ENCODE measurements around the gene RBM12. TPM values are rescaled to one million over a fixed set of nuclear protein-coding genes. Genes with fewer than 3 reads are reported as not detected.

RBM12 gene
- total and polyA plus RNA-seq, 2 of the 4 experiments (the other 2 are of a cell fraction), result 44.7 to 65.8 TPM

GRCh38 chr20:35714127-35714526 is 49.4 kb upstream of the RBM12 start:
- in situ Hi-C loops (cut with MboI; ENCODE audit: low sequenced_read_pairs), result no loop called here
- H2BK5ac ChIP-seq (ENCODE audit: low read depth, low read length, poor library complexity, severe bottlenecking), result no peak overlapping the region

More at GRCh38 chr20:35714127-35714526, 49.4 kb upstream of the RBM12 start:
- H3K27ac ChIP-seq (ENCODE audit: insufficient read depth, low read length), result no peak overlapping the region
- H4K8ac ChIP-seq (ENCODE audit: low read depth in 2 of 2, low read length in 2 of 2), result no peak overlapping the region
- H3K4me2 ChIP-seq (ENCODE audit: low read depth, low read length), result no peak overlapping the region
- dilution Hi-C loops (cut with HindIII; ENCODE audit: low sequenced_read_pairs, unreplicated experiment) (no loop called here), intact Hi-C loops (cut with micrococcal nuclease) (no loop called here)
- no peaks in the 10 kb centered on the region for H3K4me1 ChIP-seq (ENCODE audit: control insufficient read depth, insufficient read depth, low read length)
- BruUV-seq (replicated peaks), result no TSS peak
- H2BK15ac ChIP-seq (ENCODE audit: low read depth, low read length), result no peak overlapping the region
- no peak overlapping the region for H3K4ac ChIP-seq (ENCODE audit: low read depth, low read length)
- DNase-seq (no peak), ATAC-seq (ENCODE audit: low read depth) (no peak)
- no peak overlapping the region for H3K14ac ChIP-seq (replicated peaks; ENCODE audit: low read depth, low read length)
- ChIA-PET POLR2A (ENCODE audit: unreplicated experiment) (no interaction called here), CTCF (no interaction called here)
- H3K18ac ChIP-seq (ENCODE audit: low read depth, low read length), result no peak overlapping the region
- H3K79me1 ChIP-seq (ENCODE audit: low read depth in 1 of 2, low read length in 2 of 2), result peaks cover 25 to 67% of the 10 kb centered on the region in 2 experiments
- H3K9ac ChIP-seq (ENCODE audit: low read depth, low read length), result no peak overlapping the region
- no peak overlapping the region for H3K23ac ChIP-seq (ENCODE audit: low read depth, low read length)
- no peak overlapping the region for H3K4me3 ChIP-seq (ENCODE audit: insufficient read depth, low read depth, low read length)
- 0 out of 2 replicates have a peak, but pooled peaks cover under 1% of the 10 kb centered on the region for H3K9me1 ChIP-seq (ENCODE audit: insufficient read depth, low read length)
- no peak overlapping the region for H4K5ac ChIP-seq (ENCODE audit: low read depth, low read length)
- H2AK9ac ChIP-seq (replicated peaks; ENCODE audit: low read depth, low read length, poor library complexity), result no peak overlapping the region
- 83% methylated on average over 1 of the region's 4 CpGs; no CpG with 5 or more reads in 1 of the 2 experiments for WGBS, 2 experiments (ENCODE audit: extremely low coverage in 2 of 2, insufficient read length in 1 of 2)
- no peaks in the 10 kb centered on the region for H3K27me3 ChIP-seq (ENCODE audit: control insufficient read depth, insufficient read depth, low read length)
- no peak overlapping the region for H3K56ac ChIP-seq (ENCODE audit: extremely low read depth, insufficient read depth, low read length)
- TF ChIP-seq NFE2L2 (IDR thresholded peaks at IDR 0.05; ENCODE audit: low read depth, low read length) (no peak), MXI1 (IDR thresholded peaks at IDR 0.05; ENCODE audit: borderline replicate concordance, low read depth, low read length) (no peak), SMC3 (IDR thresholded peaks at IDR 0.05; ENCODE audit: low read depth, low read length) (no peak), FOS (IDR thresholded peaks at IDR 0.05; ENCODE audit: low read depth, low read length) (no peak), POLR2A (IDR thresholded peaks at IDR 0.05; ENCODE audit: low read depth, low read length) (no peak), RAD21 (IDR thresholded peaks at IDR 0.05; ENCODE audit: low read length) (no peak), CHD1 (IDR thresholded peaks at IDR 0.05; ENCODE audit: low read depth, low read length) (no peak), MAFK (IDR thresholded peaks at IDR 0.05; ENCODE audit: low read depth, low read length) (no peak), BHLHE40 (IDR thresholded peaks at IDR 0.05; ENCODE audit: low read depth, low read length) (no peak), MAZ (IDR thresholded peaks at IDR 0.05; ENCODE audit: borderline replicate concordance, low read depth, low read length) (no peak), RCOR1 (IDR thresholded peaks at IDR 0.05; ENCODE audit: insufficient replicate concordance, low read length) (no peak), CEBPB (IDR thresholded peaks at IDR 0.05; ENCODE audit: low read depth, low read length) (no peak)
- TF ChIP-seq, protein P1, sequence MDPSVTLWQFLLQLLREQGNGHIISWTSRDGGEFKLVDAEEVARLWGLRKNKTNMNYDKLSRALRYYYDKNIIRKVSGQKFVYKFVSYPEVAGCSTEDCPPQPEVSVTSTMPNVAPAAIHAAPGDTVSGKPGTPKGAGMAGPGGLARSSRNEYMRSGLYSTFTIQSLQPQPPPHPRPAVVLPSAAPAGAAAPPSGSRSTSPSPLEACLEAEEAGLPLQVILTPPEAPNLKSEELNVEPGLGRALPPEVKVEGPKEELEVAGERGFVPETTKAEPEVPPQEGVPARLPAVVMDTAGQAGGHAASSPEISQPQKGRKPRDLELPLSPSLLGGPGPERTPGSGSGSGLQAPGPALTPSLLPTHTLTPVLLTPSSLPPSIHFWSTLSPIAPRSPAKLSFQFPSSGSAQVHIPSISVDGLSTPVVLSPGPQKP (IDR thresholded peaks at IDR 0.05; ENCODE audit: borderline replicate concordance, low read depth, low read length), result no peak
- TF ChIP-seq, protein P2, sequence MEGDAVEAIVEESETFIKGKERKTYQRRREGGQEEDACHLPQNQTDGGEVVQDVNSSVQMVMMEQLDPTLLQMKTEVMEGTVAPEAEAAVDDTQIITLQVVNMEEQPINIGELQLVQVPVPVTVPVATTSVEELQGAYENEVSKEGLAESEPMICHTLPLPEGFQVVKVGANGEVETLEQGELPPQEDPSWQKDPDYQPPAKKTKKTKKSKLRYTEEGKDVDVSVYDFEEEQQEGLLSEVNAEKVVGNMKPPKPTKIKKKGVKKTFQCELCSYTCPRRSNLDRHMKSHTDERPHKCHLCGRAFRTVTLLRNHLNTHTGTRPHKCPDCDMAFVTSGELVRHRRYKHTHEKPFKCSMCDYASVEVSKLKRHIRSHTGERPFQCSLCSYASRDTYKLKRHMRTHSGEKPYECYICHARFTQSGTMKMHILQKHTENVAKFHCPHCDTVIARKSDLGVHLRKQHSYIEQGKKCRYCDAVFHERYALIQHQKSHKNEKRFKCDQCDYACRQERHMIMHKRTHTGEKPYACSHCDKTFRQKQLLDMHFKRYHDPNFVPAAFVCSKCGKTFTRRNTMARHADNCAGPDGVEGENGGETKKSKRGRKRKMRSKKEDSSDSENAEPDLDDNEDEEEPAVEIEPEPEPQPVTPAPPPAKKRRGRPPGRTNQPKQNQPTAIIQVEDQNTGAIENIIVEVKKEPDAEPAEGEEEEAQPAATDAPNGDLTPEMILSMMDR (conservative IDR thresholded peaks at IDR 0.05; ENCODE audit: low read depth, low read length), result no peak
- TF ChIP-seq, protein P3, sequence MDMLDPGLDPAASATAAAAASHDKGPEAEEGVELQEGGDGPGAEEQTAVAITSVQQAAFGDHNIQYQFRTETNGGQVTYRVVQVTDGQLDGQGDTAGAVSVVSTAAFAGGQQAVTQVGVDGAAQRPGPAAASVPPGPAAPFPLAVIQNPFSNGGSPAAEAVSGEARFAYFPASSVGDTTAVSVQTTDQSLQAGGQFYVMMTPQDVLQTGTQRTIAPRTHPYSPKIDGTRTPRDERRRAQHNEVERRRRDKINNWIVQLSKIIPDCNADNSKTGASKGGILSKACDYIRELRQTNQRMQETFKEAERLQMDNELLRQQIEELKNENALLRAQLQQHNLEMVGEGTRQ (IDR thresholded peaks at IDR 0.05; ENCODE audit: low read depth, low read length), result no peak
- H2BK20ac ChIP-seq (ENCODE audit: low read depth, low read length), result no peak overlapping the region
- H3K36me3 ChIP-seq (ENCODE audit: control insufficient read depth, insufficient read depth, low read length), result peaks cover 75% of the 10 kb centered on the region
- H4K20me1 ChIP-seq (ENCODE audit: insufficient read depth, low read length), result peaks cover 90% of the 10 kb centered on the region
- no peaks in the 10 kb centered on the region for H3K9me3 ChIP-seq (ENCODE audit: control insufficient read depth, insufficient read depth, low read length)
- H2AK5ac ChIP-seq (ENCODE audit: low read depth, low read length), result no peak overlapping the region
- H2AFZ ChIP-seq (replicated peaks; ENCODE audit: low read length, poor library complexity), result no peak overlapping the region
- H2BK120ac ChIP-seq (ENCODE audit: low read depth, low read length), result no peak overlapping the region
- no peak overlapping the region for H4K91ac ChIP-seq (ENCODE audit: insufficient read depth, low read depth, low read length)

Measured in IMR-90 (cell line).